Measurements from ENCODE around the gene N4BP2. TPM values are rescaled to one million over a fixed set of nuclear protein-coding genes. Genes with fewer than 3 reads are reported as not detected.
"Not testable (repeated sequence)": the region's sequence is repeated elsewhere in the genome, so short reads cannot be mapped to it uniquely, and the experiment has no call there.

Gene N4BP2
- total RNA-seq (2014; rRNA removed; shearing (Covaris generic)): 6.6 and 14.9 TPM in 2 replicates

DNA sequence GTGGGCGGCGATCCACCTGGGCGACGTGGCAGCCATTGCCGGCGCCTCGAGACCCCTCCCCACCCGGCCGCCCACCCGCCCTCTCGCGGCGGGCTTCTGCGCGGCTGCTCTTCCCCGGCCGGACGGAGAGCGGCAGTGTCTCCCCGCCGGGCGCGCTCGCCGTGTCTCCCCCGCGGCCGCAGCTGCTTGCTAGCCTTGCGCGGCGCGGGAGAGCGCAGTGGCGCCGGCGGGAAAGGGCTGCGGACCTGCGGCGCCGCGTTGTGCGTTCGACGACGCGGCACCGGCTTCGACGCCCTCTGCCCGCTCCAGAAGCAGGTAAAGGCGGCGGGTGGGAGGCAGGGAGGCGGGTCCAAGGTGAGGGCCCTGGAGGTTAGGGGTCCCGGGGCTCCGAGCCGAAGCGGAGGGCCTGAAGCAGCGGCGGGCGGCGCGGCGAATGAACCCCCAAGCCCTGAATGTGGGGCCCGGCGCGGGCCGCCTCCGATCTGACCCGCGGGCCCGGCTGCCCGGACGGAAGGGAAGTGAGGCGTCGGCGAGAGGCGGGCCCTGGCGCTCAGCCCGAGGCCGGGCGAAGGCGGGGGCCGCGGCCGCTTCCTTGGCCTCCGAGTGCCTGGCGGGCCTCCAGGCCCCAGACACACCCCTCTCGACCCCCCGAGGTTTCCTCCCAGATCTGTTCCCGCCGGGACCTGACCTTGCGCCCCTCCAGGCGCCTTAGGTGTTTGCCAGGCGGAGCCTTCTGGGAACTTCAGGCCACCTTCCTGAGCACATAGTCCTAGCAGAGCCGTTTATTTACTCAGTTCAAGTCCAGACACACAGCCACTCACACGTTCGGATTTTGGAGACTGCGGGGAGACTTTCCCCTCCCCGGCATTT lies at the start of gene N4BP2:
TSS of gene N4BP2 (plus strand) at position 135 of the 870 bp plus-strand sequence. CDS start 40,491 bp downstream, outside the sequence.
- peak; percentile 72 for DNase-seq (ENCODE audit: low spot score)
- in situ Hi-C loops (cut with HindIII; ENCODE audit: low sequenced_read_pairs): no loop called here

GRCh38 chr4:40016007-40016406 lies 40.6 kb upstream of the N4BP2 start:
- in situ Hi-C loops (cut with HindIII; ENCODE audit: low sequenced_read_pairs): no loop called here
- no peak for DNase-seq (ENCODE audit: low spot score)

GRCh38 chr4:40020221-40020620 lies 36.4 kb upstream of the N4BP2 start:
- in situ Hi-C loops (cut with HindIII; ENCODE audit: low sequenced_read_pairs): no loop called here
- DNase-seq (ENCODE audit: low spot score): no peak

- in situ Hi-C loops (cut with HindIII; ENCODE audit: low sequenced_read_pairs); DNase-seq (ENCODE audit: low spot score): not testable (repeated sequence)
These were observed 35.5 kb upstream of the N4BP2 start for GRCh38 chr4:40021116-40021515.

GRCh38 chr4:40024049-40024448 lies 32.6 kb upstream of the N4BP2 start:
- in situ Hi-C loops (cut with HindIII; ENCODE audit: low sequenced_read_pairs); DNase-seq (ENCODE audit: low spot score): not testable (repeated sequence)

GRCh38 chr4:40032785-40033184 lies 23.9 kb upstream of the N4BP2 start:
- in situ Hi-C loops (cut with HindIII; ENCODE audit: low sequenced_read_pairs): no loop called here
- no peak for DNase-seq (ENCODE audit: low spot score)

- in situ Hi-C loops (cut with HindIII; ENCODE audit: low sequenced_read_pairs): no loop called here
- no peak for DNase-seq (ENCODE audit: low spot score)
These were observed 23.0 kb upstream of the N4BP2 start for GRCh38 chr4:40033613-40034012.

DNA sequence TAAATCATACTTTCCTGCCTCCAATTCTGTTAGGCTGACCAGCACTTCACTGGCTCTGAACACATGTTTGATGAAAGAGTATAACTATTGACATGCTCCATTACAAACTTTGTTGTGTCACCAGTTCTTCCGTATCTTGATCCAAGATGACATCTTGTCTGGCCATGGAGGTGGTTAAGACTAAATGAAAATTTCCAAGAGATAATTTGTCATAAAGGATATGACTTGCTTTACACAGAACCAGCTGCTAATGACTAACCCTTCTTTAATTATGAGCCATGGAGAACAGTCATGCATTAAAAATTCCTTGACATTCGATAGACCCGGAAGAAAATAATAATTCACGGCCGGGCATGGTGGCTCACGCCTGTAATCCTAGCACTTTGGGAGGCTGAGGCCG lies 17.7 kb upstream of the N4BP2 start:
- DNase-seq (ENCODE audit: low spot score): no peak

DNA sequence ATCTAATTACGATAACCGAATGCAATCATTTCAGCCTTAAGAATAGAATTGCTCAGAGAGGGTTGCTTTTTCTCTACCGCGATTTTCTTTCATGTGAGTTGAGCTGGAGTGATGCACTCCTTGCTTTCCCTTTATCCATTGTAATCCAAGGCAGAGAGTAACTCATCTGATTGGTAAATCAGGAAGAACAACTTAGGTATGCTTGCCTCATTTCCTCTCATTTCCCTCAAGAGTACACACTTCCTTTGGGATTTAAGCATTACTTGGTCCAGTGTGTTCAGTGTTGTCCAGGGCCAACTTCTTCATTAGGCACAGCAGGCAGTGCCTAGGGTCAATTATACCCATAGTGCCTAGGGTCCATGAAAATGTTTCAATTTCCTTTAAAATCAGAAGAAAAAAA lies 15.7 kb upstream of the N4BP2 start:
- no peak for DNase-seq (ENCODE audit: low spot score)
- in situ Hi-C loops (cut with HindIII; ENCODE audit: low sequenced_read_pairs): no loop called here

More for the DNA sequence above, 17.7 kb upstream of the N4BP2 start:
- in situ Hi-C loops (cut with HindIII; ENCODE audit: low sequenced_read_pairs): no loop called here

GRCh38 chr4:40043786-40044185 lies 12.9 kb upstream of the N4BP2 start:
- in situ Hi-C loops (cut with HindIII; ENCODE audit: low sequenced_read_pairs): no loop called here

GRCh38 chr4:40046311-40046980 lies 10.2 kb upstream of the N4BP2 start:
- no peak for DNase-seq (ENCODE audit: low spot score)
- in situ Hi-C loops (cut with HindIII; ENCODE audit: low sequenced_read_pairs): no loop called here

More at GRCh38 chr4:40043786-40044185, 12.9 kb upstream of the N4BP2 start:
- no peak for DNase-seq (ENCODE audit: low spot score)

- in situ Hi-C loops (cut with HindIII; ENCODE audit: low sequenced_read_pairs): no loop called here
- no peak for DNase-seq (ENCODE audit: low spot score)
These were observed 3.5 kb upstream of the N4BP2 start for GRCh38 chr4:40053161-40053560.

- in situ Hi-C loops (cut with HindIII; ENCODE audit: low sequenced_read_pairs): no loop called here
These were observed 1.2 kb upstream of the N4BP2 start for GRCh38 chr4:40055511-40055862.

DNA sequence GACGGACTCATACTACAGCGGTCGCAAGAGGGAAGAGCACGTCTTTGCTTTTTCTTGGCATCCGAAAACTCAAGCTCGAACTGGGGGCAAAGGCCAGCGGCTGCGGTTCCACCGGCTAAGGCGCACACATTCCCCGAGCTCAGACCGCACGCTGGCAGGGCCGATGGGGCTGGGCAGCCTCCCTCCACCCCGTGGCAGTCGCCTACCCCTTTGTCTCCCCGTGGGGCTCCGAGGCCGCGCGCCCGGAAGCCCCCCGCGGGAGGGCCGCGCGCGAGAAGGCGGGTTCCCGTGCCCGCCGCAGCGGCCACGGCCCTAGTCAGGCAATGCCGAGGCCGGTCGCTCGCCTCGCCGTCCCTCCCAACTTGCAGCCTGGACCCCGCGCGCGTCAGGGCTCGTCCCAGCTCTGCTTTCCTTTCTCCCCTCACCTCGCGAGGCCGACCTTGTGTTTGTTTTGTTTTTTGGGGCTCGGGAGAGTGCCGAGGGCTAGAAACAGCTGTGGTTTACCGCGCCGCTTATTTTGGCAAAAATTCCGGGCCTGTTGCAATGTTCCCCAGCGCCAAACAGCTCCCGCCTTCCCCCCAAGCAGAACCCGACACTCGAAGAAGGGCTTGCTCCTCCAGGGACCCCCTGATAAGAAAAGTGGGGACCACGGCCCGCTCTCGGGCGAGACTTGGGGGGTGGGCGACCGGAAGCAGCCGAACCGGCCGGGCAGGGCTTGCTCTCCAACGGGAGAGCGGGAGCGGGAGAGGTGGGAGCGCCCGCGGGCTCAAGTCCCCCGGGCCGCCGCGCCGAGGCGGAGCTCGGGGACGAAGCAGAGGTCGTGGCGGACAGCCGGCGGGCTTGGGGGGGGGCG lies 561 bp upstream of the N4BP2 start:
- DNase-seq (ENCODE audit: low spot score): peak; percentile 71
- in situ Hi-C loops (cut with HindIII; ENCODE audit: low sequenced_read_pairs): no loop called here

More at GRCh38 chr4:40055511-40055862, 1.2 kb upstream of the N4BP2 start:
- no peak for DNase-seq (ENCODE audit: low spot score)

GRCh38 chr4:40057586-40058091 lies 989 bp downstream of the N4BP2 start:
- in situ Hi-C loops (cut with HindIII; ENCODE audit: low sequenced_read_pairs): no loop called here

DNA sequence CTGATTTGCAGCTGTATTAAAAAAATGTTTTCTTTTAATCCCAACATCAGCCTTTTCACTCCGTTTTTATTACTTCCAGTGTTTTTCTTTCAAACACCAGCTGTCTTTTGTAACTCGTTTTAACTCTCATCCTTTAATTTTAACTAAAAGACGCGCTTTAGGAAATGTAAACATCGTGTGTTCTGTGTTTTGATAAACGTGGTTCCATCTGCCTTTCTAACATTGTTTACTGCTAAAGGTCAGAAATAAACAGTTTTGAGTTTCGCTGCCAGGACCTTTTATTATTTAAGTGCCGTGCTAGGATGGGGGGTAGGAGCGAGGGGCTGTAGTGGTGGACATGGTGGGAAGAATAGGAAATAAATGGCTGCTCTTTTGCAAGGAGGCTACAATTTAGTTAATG lies 1.5 kb downstream of the N4BP2 start:
- DNase-seq (ENCODE audit: low spot score): no peak
- in situ Hi-C loops (cut with HindIII; ENCODE audit: low sequenced_read_pairs): no loop called here

More at GRCh38 chr4:40057586-40058091, 989 bp downstream of the N4BP2 start:
- peak; percentile 98 for DNase-seq (ENCODE audit: low spot score)

DNA sequence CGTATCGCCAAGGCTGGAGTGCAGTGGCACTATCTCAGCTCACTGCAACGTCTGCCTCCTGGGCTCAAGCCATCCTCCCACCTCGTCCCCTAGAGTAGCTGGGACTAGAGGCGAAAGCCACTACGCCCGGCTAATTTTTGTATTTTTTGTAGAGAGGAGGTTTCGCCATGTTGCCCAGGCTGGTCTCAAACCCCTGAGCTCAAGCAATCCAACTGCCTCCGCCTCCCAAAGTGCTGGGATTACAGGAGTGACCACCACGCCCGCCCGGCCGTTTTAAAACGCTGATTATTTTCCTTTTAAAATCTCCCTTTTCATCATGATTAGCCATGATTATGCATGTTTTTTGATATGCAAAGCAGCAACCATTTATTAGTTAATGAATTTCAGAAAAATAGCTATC lies 2.2 kb downstream of the N4BP2 start:
- in situ Hi-C loops (cut with HindIII; ENCODE audit: low sequenced_read_pairs): no loop called here
- peak; percentile 41 for DNase-seq (ENCODE audit: low spot score)

GRCh38 chr4:40059362-40059761 lies 2.7 kb downstream of the N4BP2 start:
- DNase-seq (ENCODE audit: low spot score): no peak
- in situ Hi-C loops (cut with HindIII; ENCODE audit: low sequenced_read_pairs): no loop called here

DNA sequence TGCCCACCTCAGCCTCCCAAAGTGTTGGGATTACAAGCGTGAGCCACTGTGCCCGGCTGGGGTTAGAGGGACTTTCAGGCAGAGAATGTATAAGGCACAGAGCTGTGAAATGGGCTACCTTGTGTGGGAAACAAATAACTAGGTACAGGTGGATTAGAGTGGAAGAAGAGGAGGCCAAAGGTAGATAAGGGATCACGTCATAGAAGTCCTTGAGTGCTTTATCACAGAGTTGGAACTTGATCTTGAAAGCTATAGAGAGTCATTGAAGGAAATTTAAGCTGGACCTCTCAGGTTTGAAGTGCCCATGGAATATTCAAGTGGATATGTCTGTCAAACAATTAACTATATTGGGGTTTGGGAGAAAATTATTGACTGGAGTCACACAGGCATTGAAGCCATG lies 8.4 kb downstream of the N4BP2 start:
- DNase-seq (ENCODE audit: low spot score): no peak
- in situ Hi-C loops (cut with HindIII; ENCODE audit: low sequenced_read_pairs): no loop called here

Data from G401 (cell line).